ENCODE data around the gene SLC45A1.
A peak's percentile ranks its signal among the peaks of the same experiment; 100 is the strongest.

The SLC45A1 gene

DNA sequence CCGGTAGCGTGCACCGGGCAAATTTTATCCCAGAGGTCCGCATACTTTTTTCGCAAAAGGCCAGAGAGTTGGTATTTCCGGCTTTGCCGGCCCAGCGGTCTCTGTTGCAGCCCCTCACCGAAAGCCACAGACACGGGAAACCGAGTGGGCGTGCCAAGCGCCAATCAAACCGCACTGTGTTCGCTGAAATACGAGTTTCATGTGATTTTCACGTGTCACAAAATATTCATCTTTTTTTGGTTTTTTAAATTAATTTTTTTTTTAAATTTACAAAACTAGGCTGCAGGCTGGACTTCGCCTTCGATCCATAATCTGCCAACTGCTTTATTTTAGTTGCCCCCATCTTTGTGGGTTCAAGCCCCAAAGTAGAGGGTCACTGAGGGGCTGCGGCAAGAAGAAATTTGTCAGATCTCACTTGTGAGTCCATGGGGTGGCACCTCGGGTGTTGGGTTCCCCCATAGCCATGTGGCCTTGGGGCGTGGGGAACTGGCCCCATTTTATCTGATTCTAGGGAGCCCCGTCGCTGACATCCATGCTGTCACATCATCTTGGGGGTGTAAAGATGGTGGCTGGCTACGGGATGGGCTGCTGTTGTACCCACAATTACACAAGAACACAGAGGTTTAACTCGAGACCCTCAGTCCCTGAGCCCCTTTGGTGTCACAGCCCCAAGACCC lies 20.8 kb downstream of the SLC45A1 start:
- DNase-seq: no peak

DNA sequence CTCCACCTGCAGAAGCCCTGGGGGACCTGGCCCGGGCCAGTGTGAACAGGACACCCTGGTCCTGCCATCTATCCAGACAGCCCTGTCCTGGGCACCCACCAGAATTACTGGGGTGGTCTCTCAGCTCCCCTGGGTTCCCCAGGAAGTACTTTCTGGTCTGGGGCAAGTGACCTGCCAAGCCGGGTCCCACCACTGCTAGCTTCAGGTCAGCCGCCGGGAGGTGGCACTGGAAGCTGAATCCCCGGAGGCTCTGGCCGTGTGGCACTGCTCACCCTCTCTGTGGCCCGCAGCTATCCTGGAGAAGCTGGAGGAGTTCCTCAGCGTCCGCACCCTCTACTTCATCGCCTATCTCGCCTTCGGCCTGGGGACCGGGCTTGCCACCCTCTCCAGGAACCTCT lies 21.3 kb downstream of the SLC45A1 start:
- no peak for DNase-seq

DNA sequence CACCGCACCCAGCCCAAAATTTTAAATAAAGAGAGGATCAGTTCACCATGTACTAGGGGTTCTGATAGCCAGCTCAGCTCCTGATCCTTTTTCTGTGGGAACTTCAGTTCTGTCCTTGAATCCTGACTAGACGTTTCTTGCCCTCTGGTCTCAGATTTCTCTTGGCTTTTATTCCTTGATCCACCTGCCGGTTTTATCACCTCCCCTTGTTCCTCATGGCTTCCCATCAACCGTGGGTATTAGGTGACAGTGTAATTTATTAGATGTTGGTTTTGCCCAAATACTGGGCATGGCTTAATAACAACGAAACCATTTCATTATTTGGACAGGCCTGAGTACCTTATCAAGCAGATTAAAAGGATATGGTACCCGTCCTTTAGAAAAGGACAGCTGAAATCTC lies 22.5 kb downstream of the SLC45A1 start:
- DNase-seq: no peak

DNA sequence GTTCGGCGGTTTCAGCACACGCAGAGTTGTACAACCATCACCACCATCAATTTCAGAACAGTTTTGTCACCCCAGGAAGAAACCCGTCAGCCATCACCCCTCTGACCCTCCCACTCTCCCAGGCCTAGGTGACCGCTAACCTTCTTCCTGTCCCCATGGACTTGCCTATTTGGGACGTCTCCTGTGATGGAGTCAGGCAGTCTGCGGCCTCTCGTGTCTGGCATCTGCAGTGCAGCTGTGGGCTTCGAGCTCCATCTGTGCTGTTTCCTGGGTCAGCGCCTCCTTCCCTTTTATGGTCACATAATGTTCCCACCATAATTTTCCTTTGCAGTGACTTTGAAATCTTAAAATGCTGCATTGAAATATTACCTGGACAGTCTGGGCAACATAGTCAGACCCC lies 24.4 kb downstream of the SLC45A1 start:
- DNase-seq: peak; percentile 21

DNA sequence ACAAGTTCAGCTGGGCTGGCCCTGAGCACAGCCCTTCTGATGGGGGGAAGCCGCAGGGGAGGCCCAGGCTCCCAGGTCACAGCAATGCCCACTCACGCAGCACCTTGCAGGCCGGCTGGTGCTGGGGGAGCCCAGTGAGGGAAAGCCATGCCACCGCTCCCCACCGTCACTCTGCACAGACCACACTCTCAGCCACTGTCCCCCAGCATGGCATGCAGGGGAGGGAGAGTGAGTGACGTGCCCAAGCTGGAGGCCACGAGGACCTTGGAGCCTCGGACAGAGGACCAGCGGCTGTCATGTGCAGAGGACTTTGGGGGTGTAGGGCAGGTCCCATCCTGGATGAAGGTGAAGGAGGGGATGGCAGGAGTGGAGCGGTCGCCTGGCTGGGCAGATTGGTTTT lies 25.1 kb downstream of the SLC45A1 start:
- no peak for DNase-seq

DNA sequence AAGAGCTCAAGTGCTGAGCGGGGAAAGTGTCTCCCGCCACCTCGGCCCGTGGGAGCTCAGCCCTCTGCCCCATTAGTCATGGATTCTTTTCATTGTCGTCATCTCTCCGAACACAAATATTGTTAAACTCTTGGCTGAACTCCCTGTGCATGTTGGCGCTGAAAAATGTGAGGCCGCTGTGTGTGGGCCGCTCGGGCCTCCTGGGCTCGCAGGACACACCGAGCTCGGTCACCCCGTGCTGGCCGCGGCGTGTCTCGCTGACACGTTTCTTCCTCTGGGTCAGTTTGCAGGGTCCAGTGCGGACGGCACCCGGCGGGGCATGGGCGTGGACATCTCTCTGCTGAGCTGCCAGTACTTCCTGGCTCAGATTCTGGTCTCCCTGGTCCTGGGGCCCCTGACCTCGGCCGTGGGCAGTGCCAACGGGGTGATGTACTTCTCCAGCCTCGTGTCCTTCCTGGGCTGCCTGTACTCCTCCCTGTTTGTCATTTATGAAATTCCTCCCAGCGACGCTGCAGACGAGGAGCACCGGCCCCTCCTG lies 25.6 kb downstream of the SLC45A1 start:
- peak; percentile 97 for DNase-seq

DNA sequence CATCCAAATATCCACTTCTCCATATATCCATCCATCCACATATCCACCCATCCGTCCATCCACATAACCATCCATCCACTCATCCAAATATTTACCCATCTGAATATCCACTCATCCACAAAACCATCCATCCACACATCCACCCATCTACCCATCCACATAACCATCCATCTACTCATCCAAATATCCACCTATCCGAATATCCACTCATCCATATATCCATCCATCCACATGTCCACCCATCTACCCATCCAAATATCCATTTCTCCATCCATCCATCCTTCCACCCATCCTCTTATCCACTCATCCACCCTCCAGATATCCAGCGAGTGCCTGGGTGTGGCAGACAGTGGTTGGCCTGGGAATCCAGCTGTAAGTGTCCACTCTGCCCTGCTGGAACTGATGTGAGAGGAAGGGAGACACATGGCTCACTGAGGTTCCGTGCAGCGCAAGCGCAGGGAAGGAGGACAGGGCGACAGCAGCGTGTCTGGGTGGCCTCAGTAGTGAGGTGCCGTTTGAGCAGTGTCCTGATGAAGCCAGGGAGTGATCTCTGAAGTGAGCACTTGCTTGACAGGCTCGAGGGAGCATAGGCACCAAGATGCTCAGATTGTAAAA lies 27.1 kb downstream of the SLC45A1 start:
- no peak for DNase-seq

DNA sequence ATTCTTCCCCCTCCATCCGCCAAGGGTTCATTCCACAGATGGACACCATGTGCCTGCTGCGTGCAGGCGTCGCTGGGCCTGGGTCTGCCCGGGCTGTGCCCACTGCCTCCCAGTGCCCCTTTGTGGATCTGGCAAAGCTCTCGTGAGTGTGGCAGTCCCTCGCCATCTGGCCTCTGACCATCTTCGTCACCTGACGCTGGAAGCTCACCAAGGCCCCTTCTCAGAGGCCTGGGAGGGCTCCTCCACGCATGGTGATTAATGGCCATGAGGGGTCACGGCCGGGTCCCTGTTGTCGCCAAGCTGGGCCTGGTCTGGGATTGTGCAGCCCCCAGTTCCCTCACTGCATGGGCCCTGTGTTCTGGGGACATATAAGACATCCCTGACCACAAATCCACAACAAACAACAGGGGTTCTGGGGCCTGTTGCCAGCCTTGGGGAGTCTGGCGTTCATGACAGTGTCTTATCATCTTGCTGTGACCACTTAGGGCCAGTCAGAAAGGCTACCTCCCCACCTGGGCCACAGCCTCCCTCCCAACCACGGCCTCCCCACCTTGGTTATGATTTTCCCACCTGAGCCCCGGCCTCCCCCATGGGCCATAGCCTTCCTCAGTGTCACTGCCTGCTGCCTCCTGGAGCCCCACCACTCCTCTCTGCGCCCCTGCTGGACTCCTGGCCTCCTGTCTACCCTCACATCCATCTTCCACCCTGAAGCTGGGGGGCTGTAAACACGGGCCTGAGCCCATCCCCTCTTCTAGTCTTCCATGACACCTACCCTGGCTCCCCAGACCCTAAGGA lies 27.9 kb downstream of the SLC45A1 start:
- no peak for DNase-seq

DNA sequence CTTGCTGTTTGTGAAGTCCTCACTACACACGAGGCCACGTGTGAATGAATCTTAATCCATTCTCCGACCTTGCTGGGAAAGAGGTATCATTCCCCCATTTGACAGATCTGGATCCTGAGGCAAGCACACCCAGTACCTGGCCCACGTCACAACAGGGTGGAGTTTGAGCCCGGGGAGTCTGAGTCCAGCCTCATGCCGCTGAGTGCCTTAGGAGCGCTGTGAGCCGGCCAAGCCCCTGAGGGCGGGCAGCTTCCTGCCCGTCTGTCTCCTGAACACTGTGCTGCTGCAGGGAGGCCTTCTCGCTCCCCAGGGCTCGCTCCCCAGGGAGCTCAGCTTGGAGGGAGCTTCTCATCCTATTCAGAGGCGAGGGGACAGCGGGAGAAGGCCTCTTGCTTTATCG lies 29.7 kb downstream of the SLC45A1 start:
- no peak for DNase-seq

DNA sequence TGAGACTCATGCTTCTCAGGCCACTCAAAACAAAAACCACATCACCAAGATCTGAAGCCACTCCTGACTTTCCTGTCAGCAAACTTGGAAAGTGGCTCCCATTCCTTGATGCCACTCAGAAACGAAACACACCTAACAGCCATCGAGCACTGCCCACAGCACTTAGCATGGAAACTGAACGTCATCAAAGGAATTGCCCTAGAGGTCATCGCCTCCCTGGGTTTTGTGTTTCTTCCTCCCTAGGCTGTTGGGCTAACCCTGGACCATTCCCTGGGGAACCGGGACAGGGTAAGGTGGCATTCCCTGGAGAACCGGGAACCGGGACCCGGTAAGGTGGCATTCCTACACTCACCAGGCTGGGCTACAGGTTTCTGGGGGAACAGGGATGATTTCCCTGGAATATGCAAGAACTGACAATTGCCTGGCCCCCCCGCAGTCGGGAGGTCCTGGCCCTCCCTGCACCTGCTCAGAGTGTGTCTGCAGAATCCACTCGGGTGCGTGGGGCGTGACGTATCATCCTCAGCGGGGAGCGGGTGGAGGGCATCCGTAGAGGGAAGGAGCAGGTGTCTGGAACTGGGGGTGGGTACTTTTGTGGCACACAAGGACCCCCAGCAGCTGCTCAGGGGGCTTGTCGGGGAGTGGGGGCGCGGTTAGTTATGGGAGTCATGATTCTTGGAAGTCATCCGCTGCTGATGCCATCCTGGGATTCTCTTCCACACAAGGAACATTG lies 30.3 kb downstream of the SLC45A1 start:
- no peak for DNase-seq

DNA sequence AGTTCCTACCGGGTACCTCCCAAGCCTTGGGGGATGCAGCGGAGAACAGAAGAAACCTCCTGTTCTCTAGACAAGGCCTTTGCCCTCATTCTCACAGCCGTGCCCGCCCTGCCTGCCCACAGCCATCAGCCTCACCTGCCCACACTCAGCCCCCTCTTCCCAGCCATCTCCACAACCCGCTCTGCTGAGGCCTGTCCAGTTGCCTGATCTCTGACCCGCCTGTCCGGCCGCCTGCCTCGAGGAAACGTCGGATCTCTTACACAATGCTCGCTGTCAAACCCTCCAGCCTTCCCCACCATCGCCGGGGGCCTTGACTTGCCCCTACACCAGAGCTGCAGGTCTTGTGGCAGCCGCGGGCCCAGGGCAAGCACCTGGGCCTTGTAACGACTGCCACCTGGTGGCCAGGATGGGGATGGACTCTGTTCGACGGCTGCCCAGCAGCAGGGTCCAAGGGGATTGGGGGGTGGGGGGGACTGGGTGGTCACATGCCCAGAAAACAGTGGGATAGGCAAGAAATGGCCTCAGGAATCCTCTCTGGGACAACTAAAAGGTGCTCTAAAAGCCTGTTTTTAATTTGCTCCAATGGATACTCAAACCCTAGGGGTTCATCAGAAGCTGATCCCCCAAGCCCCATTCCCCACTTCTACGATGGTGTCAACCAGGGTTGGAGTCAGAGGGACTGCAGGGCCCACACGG lies 31.0 kb downstream of the SLC45A1 start:
- peak; percentile 59 for DNase-seq

DNA sequence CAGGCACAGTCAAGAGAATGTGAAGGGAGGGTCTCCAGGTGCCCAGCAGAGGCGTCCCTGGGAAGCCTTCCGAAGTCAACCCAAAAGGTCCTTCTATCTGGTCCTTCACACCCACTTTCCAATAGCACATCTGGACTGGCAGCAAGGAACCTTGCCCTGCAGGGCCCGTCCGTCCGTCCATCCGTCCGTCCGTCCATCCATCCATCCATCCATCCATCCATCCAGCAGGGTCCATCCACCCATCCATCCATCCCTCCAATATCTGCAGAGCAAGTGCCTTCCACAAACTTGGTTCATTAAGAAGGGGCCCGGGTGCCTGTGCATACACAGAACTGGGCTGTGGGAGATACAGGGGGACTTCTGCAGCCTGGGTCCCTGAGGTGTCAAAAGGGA lies 31.6 kb downstream of the SLC45A1 start:
- DNase-seq: no peak

DNA sequence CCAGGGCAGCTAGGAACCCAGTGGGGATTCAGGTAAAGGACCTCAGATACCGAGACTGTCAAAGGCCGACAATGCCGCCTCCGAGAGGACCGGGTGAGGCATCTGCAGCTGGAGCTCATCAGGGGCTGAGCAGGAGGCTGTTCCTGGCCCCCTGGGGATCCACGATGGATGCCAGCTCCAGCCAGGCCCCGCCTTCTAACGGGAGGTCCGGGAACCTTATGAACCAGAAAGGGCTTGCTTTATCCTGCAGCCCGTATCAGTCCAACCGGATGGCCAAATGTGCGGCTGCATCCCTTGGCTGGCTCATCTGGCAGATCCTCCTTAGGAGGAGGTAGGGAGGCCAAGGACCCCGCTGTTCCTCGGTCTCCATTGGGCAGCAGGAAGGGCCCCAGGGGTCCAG lies 32.0 kb downstream of the SLC45A1 start:
- DNase-seq: peak; percentile 35

DNA sequence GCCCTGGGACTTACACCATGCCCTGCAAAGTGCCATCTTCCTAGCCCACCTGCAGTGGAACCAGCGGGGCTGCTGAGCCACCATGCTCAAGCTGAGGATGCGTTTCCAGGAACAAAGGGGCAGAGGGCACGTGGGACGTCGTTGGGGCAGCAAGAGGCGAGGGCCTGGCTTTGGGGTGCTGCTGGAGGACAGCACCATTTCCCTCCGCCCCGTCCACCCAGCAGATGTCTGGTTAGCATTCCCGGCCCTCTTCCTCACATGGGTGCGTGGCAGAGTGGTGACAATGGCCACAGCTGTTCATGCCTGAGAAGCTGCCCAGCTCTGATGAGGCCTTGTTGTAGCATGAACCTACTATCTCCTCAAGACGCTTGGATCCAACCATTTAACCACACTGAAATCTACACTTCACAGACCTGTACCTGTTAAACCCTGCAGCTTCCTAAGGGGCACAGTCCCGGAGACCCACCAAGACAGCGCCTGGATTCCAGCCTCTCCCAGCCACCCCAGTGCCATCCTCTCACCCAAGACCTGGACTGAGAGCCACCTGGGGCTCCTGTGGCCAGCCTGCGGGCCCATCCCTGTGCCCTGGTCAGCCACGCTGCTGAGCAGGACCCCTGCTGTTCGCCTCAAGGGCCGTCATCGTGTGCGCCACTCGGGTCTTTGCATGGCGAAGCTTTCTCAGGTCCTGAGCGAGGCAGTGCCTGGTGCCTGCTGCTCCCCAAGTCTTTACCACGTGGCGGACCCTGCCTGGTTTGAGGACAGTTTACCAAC lies 33.2 kb downstream of the SLC45A1 start:
- no peak for DNase-seq

DNA sequence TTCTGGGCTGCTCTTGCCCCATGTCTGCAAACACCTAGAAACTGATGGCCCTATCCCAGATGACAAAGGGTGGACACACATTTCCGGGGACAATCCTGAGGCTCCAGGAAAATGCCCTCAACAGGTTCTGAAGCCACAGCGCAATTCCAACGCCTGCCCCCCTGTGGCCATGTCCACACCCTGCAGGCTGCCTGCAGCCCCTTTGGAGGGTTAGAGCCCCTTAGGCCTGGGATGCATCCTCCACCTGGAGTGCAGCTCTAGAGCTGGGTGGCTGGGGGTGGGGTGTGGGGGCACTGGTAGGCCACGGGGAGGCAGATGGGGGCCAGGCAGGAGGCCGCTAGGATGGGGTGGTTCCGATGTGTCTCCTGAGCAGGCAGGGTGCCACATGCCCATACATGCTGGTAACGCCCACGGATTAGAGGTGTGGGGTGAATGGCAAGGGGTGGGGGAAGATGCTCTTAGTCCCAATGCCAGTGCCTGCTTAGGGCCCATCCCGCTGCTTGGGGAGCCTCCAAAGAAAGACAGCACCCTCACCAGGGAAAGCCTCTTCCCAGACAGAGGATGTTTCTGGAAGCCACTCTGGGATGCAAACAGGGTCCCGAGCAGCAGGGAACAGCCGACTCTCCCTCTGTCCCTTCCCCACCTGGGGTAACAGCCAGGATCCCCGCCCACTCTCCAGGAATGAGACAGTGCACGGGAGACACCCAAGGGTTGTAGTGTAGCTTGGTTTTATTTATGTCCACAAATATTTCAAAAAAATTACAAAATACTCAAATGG lies 34.0 kb downstream of the SLC45A1 start:
- no peak for DNase-seq

DNA sequence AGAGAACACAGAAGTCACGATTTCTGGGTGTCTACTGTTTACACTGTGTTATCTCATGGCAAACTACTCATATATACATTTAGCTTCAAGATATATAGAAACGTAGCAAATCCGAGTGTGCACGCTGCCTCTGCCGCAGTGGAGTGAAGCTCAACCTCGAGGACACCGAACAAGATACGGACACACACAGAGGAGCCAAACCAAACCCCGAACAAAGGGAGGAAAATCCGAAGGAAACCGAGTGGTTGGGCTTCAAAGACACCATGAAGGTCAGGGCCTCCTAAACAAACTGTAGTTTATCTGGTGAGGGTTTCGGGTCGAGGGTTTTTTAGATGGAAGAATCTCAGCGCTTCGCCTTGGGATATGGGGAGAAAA lies 34.5 kb downstream of the SLC45A1 start:
- no peak for DNase-seq

DNA sequence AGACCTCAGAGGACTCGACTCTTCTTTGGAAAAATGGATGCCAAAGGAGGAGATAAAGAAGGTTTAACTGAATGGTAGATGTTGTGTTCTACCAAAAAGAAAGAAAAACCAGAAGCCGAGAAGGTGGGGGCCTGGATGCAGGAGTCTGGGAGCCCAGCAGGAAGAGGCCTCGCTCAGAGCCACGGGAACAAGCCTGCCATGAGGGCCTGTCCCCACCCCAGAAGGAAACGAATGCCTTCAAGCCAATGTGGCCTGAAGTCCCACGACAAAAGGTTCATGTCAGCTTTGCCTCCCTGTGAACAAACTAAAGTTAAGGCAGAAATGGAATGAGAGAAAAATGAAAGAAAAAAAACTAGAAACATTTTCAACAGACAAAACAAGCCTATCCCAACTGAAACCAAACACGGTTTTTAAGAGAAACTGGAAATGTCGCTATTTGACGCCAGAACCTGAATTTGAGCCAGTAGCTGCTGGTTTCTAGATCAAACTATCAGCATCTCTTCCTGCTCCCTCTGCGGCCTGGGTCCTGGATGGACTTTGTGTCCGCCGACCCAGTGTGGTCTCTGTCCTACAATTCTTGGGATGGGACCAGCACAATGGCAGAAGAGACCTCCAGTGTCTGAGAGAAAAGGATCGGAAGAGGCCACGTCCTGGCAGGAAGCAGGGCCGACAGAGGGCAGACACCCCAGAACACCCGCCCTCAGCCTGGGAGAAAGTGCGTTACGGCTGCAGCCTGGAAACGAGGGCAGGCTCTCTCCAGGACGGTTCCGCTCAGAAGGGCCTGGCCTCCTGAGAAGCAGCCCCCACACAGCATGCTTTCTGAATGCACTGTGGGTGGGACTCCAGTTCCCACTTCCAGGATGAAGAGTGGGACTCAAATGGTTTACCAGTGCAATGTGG lies 35.2 kb downstream of the SLC45A1 start:
- no peak for DNase-seq

DNA sequence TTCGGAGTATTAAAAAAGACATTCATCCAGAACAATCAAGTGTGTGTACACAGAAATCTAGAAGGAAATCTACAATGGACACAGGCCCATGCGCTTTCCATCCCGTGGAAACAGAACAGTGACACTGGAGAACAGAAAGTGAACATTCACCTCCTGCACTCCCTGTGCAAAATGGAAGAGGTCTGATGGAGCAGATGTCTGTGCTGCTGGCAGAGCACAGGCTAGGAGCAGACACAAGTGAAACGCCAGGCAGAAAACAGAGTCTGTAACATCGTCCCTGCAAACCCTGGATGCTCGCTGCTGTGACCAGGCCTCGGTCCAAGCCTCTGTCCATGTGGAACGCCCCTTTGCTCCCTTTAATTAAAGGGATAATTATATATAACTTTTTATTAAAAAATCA lies 36.1 kb downstream of the SLC45A1 start:
- DNase-seq: no peak

DNA sequence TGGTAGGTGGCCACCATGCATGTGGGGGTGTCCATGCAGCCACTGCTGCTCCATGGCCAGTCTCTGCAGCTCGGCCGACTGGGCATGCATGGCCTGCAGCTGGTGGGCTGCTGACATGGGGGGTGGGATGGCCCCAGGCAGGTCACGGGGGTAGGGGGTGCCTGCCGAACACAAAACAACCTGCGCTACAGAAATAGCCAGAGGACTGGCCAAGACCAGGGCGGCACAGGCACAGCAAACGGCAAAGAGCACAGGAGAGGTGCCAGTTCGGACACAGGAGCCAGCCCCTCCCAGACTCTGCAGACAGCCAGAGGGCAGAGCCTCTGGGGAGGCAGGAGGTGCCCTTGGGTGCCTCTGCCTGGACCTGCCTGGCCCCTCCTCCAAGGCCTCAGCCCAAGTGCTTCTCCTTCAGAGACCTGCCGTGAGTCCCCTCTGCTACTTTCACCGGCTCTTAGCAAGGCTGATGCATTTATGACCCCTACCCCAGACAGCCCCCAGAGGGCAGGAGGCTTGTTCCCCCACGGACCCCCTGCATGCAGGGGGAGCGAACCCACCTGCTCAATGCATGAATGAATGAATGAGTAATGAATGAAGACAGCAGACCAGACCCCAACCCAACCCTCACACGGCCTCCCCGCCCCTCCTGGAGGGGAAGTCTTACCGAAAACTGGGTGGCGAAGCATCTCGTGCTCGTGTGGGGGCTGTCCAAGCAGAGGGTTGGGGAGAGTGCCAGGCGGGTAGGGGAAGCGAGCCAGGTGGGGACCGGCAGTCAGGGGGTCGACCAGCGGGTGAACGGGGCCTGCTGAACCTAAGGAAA lies 37.7 kb downstream of the SLC45A1 start:
- DNase-seq: no peak

All from HCEC 1CT (cell line).